Cardiac muscle cell (in vitro differentiated cells and primary cell): ENCODE data around the gene PJA2. TPM values are rescaled to one million over a fixed set of nuclear protein-coding genes. Genes with fewer than 3 reads are reported as not detected.

ENCODE experiments used
- DNase-seq, 2 donors: peaks; one replicate each; pipeline versions ENCODE4 v3.0.0 to v3.0.0-alpha.2; 2010 to 2017; ENCODE audit warnings: low read depth in 1 of 2, low spot score in 1 of 2
- H3K27ac ChIP-seq: fragments of 200-600 bp; sonication (generic); 2 replicates; pipeline ENCODE4 v1.5.1; 2016
- H3K27me3 ChIP-seq: fragments of 200-600 bp; sonication (generic); 2 replicates; pipeline ENCODE4 v1.6.0; 2016; ENCODE audit warnings: control low read depth
- H3K36me3 ChIP-seq: fragments of 200-600 bp; sonication (generic); 2 replicates; pipeline ENCODE4 v1.5.1; 2016; ENCODE audit warnings: control low read depth
- H3K4me1 ChIP-seq: fragments of 200-600 bp; sonication (generic); 2 replicates; pipeline ENCODE4 v1.8.1; 2017; ENCODE audit warnings: low read depth, mild to moderate bottlenecking, mixed run types
- H3K4me3 ChIP-seq: fragments of 200-600 bp; sonication (generic); 2 replicates; pipeline ENCODE4 v1.5.1; 2016; ENCODE audit warnings: mild to moderate bottlenecking
- H3K9me3 ChIP-seq: fragments of 200-600 bp; sonication (generic); 2 replicates; pipeline ENCODE4 v1.5.1; 2017; ENCODE audit warnings: low read depth, mild to moderate bottlenecking, control low read depth
- polyA plus RNA-seq: library from polyadenylated mRNA; unstranded; fragments of >200 nt; fragmentation: Nextera tagmentation; extraction: Ambion mirVana; gene quantifications from 2 replicates; pipeline ENCODE4 v1.2.1, GENCODE V29; 2016
- total RNA-seq: library from RNA; depleted of rRNA; stranded (reverse); fragments of >200 nt; gene quantifications from 2 replicates; pipeline ENCODE4 v1.2.3, GENCODE V29; 2016
- TF ChIP-seq, protein P1 (sequence below): IDR thresholded peaks from 2 replicates; pipeline ENCODE4 v1.5.1; 2012; ENCODE audit warnings: low read depth, mild to moderate bottlenecking, low read length

The PJA2 gene
- total and polyA plus RNA-seq, 2 experiments from 2014 or later = 71.8 to 73.6 TPM

- peak overlapping the region; percentile 97 for H3K27ac ChIP-seq
- DNase-seq = peak in 1 of 2 donors; percentile 86
- H3K9me3 ChIP-seq = no peaks in the 10 kb centered on the region
- H3K4me3 ChIP-seq = no peak overlapping the region
- no peaks in the 10 kb centered on the region for H3K27me3 ChIP-seq
- H3K4me1 ChIP-seq = peaks cover 36% of the 10 kb centered on the region
- H3K36me3 ChIP-seq = no peaks in the 10 kb centered on the region
- TF ChIP-seq, protein P1, sequence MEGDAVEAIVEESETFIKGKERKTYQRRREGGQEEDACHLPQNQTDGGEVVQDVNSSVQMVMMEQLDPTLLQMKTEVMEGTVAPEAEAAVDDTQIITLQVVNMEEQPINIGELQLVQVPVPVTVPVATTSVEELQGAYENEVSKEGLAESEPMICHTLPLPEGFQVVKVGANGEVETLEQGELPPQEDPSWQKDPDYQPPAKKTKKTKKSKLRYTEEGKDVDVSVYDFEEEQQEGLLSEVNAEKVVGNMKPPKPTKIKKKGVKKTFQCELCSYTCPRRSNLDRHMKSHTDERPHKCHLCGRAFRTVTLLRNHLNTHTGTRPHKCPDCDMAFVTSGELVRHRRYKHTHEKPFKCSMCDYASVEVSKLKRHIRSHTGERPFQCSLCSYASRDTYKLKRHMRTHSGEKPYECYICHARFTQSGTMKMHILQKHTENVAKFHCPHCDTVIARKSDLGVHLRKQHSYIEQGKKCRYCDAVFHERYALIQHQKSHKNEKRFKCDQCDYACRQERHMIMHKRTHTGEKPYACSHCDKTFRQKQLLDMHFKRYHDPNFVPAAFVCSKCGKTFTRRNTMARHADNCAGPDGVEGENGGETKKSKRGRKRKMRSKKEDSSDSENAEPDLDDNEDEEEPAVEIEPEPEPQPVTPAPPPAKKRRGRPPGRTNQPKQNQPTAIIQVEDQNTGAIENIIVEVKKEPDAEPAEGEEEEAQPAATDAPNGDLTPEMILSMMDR = no peak
Measured at GRCh38 chr5:109411627-109412026, 1.9 kb upstream of the PJA2 start.

GRCh38 chr5:109411149-109411514, 1.4 kb upstream of the PJA2 start:
- DNase-seq = no peak
- Histone ChIP-seq H3K9me3 (no peaks in the 10 kb centered on the region), H3K36me3 (no peaks in the 10 kb centered on the region), H3K27me3 (no peaks in the 10 kb centered on the region), H3K4me3 (peak overlapping the region; percentile 43), H3K27ac (peak overlapping the region; percentile 97), H3K4me1 (peaks cover 41% of the 10 kb centered on the region)
- TF ChIP-seq, protein P1 = no peak

DNA sequence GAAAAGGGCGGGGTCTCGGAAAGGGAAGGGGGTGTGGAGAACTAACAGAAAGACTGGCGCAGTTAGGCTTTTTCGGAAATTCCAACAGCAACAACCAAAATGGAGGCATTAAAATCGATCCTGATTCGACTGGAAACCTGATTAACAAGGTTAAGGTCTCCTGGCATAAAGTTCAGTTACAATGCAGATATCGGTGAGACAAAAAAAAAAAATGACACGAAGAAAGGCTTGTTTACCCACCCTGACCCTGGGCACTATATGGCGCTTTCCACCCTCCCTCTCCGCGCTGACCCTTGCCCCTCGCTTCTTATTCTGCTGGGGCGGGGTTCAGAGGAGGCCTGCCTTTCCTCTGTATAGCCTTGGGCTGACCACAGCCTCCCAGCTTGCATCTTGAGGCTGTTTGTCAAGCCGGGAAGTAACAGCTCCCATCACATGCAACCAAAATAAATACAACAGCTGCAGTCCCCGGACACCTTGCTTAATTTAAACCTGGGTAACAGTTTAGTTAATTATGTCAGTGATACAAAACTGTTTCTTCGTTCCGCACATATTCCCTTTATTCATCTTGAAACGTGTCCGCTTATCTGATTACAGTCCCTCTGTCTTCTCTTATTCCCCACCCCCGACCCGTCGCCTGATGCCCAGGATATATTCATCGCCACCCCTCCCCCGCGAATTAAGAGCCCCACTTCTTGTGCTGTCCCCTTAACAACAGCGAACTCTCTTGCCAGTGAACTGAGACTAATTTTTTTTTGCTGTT, 795 bp upstream of the PJA2 start:
- Histone ChIP-seq H3K27ac (peak overlapping the region; percentile 97), H3K36me3 (no peaks in the 10 kb centered on the region), H3K4me1 (peaks cover 41% of the 10 kb centered on the region), H3K27me3 (no peaks in the 10 kb centered on the region), H3K4me3 (peak overlapping the region; percentile 43), H3K9me3 (no peaks in the 10 kb centered on the region)
- TF ChIP-seq, protein P1 = no peak
- peak; percentile 86 to 91 for DNase-seq

GRCh38 chr5:109408991-109409843, 557 bp downstream of the PJA2 start:
- DNase-seq = peak; percentile 71 to 80
- Histone ChIP-seq H3K4me1 (peaks cover 41% of the 10 kb centered on the region), H3K27ac (peak overlapping the region; percentile 97)

DNA sequence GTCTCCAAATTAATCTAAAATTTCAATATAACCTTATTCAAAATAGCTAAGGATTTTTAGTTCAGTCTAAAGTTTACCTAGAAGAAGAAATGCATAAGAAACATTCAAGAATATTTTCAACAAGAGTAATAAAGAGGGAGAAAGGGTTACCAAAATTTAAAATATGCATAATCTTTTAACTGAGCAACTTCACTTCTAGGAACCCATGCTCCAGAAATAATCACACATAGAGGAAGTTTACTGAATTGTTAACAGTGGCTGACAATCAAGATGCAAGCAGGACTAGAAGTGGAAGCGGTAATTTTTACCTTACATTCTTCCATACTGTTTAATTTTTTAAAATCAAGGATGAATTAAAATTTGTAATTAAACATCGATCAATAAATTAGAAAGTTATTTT, 1.9 kb downstream of the PJA2 start:
- peak overlapping the region; percentile 89 for H3K4me3 ChIP-seq
- DNase-seq = no peak
- H3K27me3 ChIP-seq = no peaks in the 10 kb centered on the region
- TF ChIP-seq, protein P1 = no peak
- peak overlapping the region; percentile 97 for H3K27ac ChIP-seq
- no peaks in the 10 kb centered on the region for H3K9me3 ChIP-seq
- H3K36me3 ChIP-seq = no peaks in the 10 kb centered on the region
- peaks cover 35% of the 10 kb centered on the region for H3K4me1 ChIP-seq

More at GRCh38 chr5:109408991-109409843, 557 bp downstream of the PJA2 start:
- Histone ChIP-seq H3K36me3 (no peaks in the 10 kb centered on the region), H3K4me3 (peak overlapping the region; percentile 89), H3K27me3 (no peaks in the 10 kb centered on the region), H3K9me3 (no peaks in the 10 kb centered on the region)
- TF ChIP-seq, protein P1 = no peak
